GM23338 (cell line): Measurements from ENCODE around the gene LOXL4.

Source experiments
- EZH2 ChIP-seq: fragments of 200-600 bp; sonication (generic); IDR thresholded peaks from one replicate; pipeline ENCODE4 v1.8.0; 2017; ENCODE audit warnings: antibody characterized with exemption, mild to moderate bottlenecking, low read depth; ENCODE audit not compliant: unreplicated experiment
- POLR2AphosphoS5 ChIP-seq: IDR thresholded peaks from 2 replicates; pipeline ENCODE4 v1.6.1; 2016; ENCODE audit warnings: antibody characterized with exemption, low read depth
- TF ChIP-seq, protein P1 (sequence below), 2 experiments: fragments of 200-600 bp in 1 of 2; sonication (generic) in 1 of 2; conservative IDR thresholded peaks; 2 replicates each; pipeline versions ENCODE4 v1.5.1 to v1.6.1; 2016 to 2017; ENCODE audit warnings: antibody characterized with exemption in 2 of 2, low read depth in 2 of 2, mild to moderate bottlenecking in 2 of 2, moderate library complexity in 1 of 2

DNA sequence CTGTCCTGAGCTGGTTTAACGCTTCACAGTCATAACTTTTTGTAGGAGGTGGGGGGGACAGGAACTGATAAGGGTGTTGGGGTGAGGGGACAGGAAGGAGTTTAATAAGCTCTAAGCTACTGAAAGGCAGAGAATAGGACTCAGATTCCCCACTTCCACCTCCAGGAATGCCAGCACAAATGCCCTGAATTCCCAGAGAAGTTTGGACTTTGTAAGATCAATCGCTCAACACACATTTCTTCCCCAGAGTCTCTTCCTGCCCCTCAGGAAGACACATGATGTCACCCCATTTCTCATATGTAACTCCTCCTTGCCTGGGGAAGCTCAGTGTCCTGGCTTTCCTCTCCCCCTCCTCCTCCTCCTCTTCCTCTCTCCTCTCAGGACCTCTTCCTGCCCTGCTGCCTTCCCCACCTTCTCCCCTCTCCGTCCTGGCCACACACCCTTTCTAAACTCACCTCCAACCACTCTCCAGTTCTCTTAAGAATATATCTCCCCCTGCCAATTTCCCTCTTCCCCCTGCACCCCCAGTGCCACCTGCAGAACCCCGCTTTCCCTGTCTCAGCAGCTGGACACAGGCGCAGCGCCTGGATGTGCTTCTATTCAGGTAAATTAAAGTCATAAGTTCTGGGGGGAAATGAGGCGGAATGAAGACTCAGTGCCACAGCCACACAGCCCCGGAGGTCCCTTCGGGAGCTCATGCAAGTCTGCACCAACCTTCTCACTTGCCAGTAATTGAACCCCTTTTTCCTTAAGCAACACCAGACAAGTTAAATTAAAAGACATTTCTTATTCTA is 5.3 kb upstream of the LOXL4 start:
- TF ChIP-seq, protein P1, sequence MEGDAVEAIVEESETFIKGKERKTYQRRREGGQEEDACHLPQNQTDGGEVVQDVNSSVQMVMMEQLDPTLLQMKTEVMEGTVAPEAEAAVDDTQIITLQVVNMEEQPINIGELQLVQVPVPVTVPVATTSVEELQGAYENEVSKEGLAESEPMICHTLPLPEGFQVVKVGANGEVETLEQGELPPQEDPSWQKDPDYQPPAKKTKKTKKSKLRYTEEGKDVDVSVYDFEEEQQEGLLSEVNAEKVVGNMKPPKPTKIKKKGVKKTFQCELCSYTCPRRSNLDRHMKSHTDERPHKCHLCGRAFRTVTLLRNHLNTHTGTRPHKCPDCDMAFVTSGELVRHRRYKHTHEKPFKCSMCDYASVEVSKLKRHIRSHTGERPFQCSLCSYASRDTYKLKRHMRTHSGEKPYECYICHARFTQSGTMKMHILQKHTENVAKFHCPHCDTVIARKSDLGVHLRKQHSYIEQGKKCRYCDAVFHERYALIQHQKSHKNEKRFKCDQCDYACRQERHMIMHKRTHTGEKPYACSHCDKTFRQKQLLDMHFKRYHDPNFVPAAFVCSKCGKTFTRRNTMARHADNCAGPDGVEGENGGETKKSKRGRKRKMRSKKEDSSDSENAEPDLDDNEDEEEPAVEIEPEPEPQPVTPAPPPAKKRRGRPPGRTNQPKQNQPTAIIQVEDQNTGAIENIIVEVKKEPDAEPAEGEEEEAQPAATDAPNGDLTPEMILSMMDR (conservative IDR thresholded peaks at IDR 0.05; ENCODE audit: low read depth in 2 of 2), result no peak
- TF ChIP-seq EZH2 (no peak), POLR2AphosphoS5 (no peak)
